ENCODE results near the gene CDK15. TPM values are rescaled to one million over a fixed set of nuclear protein-coding genes. Genes with fewer than 3 reads are reported as not detected.

The CDK15 gene
- total RNA-seq, 4 donors from 2014 or later, result 0.83 to 3.9 (median 1.4) TPM

- no peaks in the 10 kb centered on the region for H3K36me3 ChIP-seq
- intact Hi-C loops (cut with DNase I), result no loop called here
- no peaks in the 10 kb centered on the region for H3K27me3 ChIP-seq
- H3K4me1 ChIP-seq, result no peaks in the 10 kb centered on the region
- no peaks in the 10 kb centered on the region for H3K9me3 ChIP-seq
- TF ChIP-seq POLR2AphosphoS5 (IDR thresholded peaks at IDR 0.05), result no peak
- TF ChIP-seq POLR2A (IDR thresholded peaks at IDR 0.05; ENCODE audit: low read depth), result no peak
- no peak for TF ChIP-seq EP300 (IDR thresholded peaks at IDR 0.05)
- TF ChIP-seq CTCF (IDR thresholded peaks at IDR 0.05), result no peak
- no peak overlapping the region for H3K4me3 ChIP-seq
- WGBS, result 83% methylated on average over 4 of the region's 5 CpGs
- no peak for DNase-seq (ENCODE audit: extremely low spot score)
- no peak overlapping the region for H3K27ac ChIP-seq (replicated peaks in 1 of 4)
Observed at GRCh38 chr2:201866643-201867473, 60.5 kb downstream of the CDK15 start.

- peaks cover 0 to 8% (median 0%) of the 10 kb centered on the region in 4 donors for H3K4me1 ChIP-seq
- no peak overlapping the region for H3K27ac ChIP-seq (replicated peaks in 1 of 4)
- TF ChIP-seq POLR2AphosphoS5 (IDR thresholded peaks at IDR 0.05) (no peak), CTCF (IDR thresholded peaks at IDR 0.05) (no peak), EP300 (IDR thresholded peaks at IDR 0.05) (no peak), POLR2A (IDR thresholded peaks at IDR 0.05; ENCODE audit: low read depth) (no peak)
- no peaks in the 10 kb centered on the region for H3K27me3 ChIP-seq
- no peaks in the 10 kb centered on the region for H3K9me3 ChIP-seq
- DNase-seq (ENCODE audit: extremely low spot score), result no peak
- H3K36me3 ChIP-seq, result no peaks in the 10 kb centered on the region
- intact Hi-C loops (cut with DNase I), result no loop called here
- H3K4me3 ChIP-seq, result no peak overlapping the region
- WGBS, result 97% methylated on average over 5 of the region's 5 CpGs
Observed at GRCh38 chr2:201871471-201871870, 65.1 kb downstream of the CDK15 start.

- Histone ChIP-seq H3K4me1 (peaks cover 0 to 8% (median 0%) of the 10 kb centered on the region in 4 donors), H3K27me3 (no peaks in the 10 kb centered on the region), H3K36me3 (no peaks in the 10 kb centered on the region), H3K9me3 (no peaks in the 10 kb centered on the region), H3K27ac (replicated peaks in 1 of 4) (no peak overlapping the region), H3K4me3 (no peak overlapping the region)
- DNase-seq (ENCODE audit: extremely low spot score), result no peak
- intact Hi-C loops (cut with DNase I), result no loop called here
- WGBS, result 80% methylated on average over 6 of the region's 6 CpGs
- no peak for TF ChIP-seq POLR2A (IDR thresholded peaks at IDR 0.05; ENCODE audit: low read depth)
- TF ChIP-seq POLR2AphosphoS5 (IDR thresholded peaks at IDR 0.05), result no peak
- TF ChIP-seq EP300 (IDR thresholded peaks at IDR 0.05), result no peak
- TF ChIP-seq CTCF (IDR thresholded peaks at IDR 0.05), result no peak
Observed at GRCh38 chr2:201872591-201872990, 66.3 kb downstream of the CDK15 start.

GRCh38 chr2:201879996-201880395, 73.7 kb downstream of the CDK15 start:
- Histone ChIP-seq H3K9me3 (no peaks in the 10 kb centered on the region), H3K27me3 (no peaks in the 10 kb centered on the region), H3K4me1 (peaks cover 20 to 31% (median 25%) of the 10 kb centered on the region in 4 donors), H3K4me3 (no peak overlapping the region), H3K36me3 (no peaks in the 10 kb centered on the region), H3K27ac (replicated peaks in 1 of 4) (no peak overlapping the region)
- intact Hi-C loops (cut with DNase I), result no loop called here
- TF ChIP-seq CTCF (IDR thresholded peaks at IDR 0.05) (no peak), POLR2AphosphoS5 (IDR thresholded peaks at IDR 0.05) (no peak), POLR2A (IDR thresholded peaks at IDR 0.05; ENCODE audit: low read depth) (no peak), EP300 (IDR thresholded peaks at IDR 0.05) (no peak)
- 94% methylated on average over 10 of the region's 10 CpGs for whole genome bisulfite sequencing
- no peak for DNase-seq (ENCODE audit: extremely low spot score)
